A549 (cell line): ENCODE measurements around the gene ATG5. TPM values are rescaled to one million over a fixed set of nuclear protein-coding genes. Genes with fewer than 3 reads are reported as not detected.

ENCODE experiments used
- ATAC-seq, 2 experiments: fragments of 200-7000 bp in 1 of 2; fragments of >200 bp in 1 of 2; cut with Nextera tagmentation in 1 of 2; cut with Tn5 transposase in 1 of 2; 3 replicates each; pipeline versions ENCODE4 v1.8.0 to v1.9.1; 2018 to 2020; ENCODE audit warnings: mild to moderate bottlenecking in 1 of 2, moderate library complexity in 1 of 2
- CTCF ChIA-PET: fragments of 300-600 bp; sonication (Branson Sonifier 250); formaldehyde crosslinking; extraction: SDS; loops from one replicate; lab custom pipeline; 2021; ENCODE audit warnings: antibody characterized with exemption, inconsistent platforms; lab: Yijun Ruan, JAX
- POLR2A ChIA-PET: fragments of 350-600 bp; formaldehyde crosslinking; extraction: SDS; loops from one replicate; lab custom pipeline; 2021; ENCODE audit warnings: antibody characterized with exemption, inconsistent platforms; lab: Yijun Ruan, JAX
- DNase-seq, 2 experiments: peaks; one replicate each; pipeline versions ENCODE4 v3.0.0 to v3.0.0-alpha.2; 2011 to 2016; ENCODE audit warnings: low read depth in 1 of 2, low spot score in 1 of 2
- FAIRE-seq: peaks from 2 replicates; lab custom pipeline; 2011; peaks lifted over from hg19 to GRCh38; lab: Jason Lieb, UNC
- H3K27ac ChIP-seq, 2 experiments: fragments of >200 bp; sonication (Bioruptor Twin); formaldehyde crosslinking; 3 replicates each; pipeline ENCODE4 v1.5.1; 2016 to 2017
- H3K4me1 ChIP-seq: fragments of >200 bp; sonication (Bioruptor Twin); formaldehyde crosslinking; 3 replicates; pipeline ENCODE4 v1.6.1; 2016
- H3K4me2 ChIP-seq: fragments of >200 bp; sonication (Bioruptor Twin); formaldehyde crosslinking; 3 replicates; pipeline ENCODE4 v1.6.1; 2016
- H3K4me3 ChIP-seq: fragments of >200 bp; sonication (Bioruptor Twin); formaldehyde crosslinking; 3 replicates; pipeline ENCODE4 v1.5.1; 2016
- H3K9me3 ChIP-seq: fragments of >200 bp; sonication (Bioruptor Twin); formaldehyde crosslinking; 3 replicates; pipeline ENCODE4 v1.6.1; 2016
- ATOH8 ChIP-seq: fragments of 250-450 bp; sonication (Bioruptor Pico); IDR thresholded peaks from 2 replicates; pipeline ENCODE4 v1.5.0; 2020; ENCODE audit warnings: low read depth, mild to moderate bottlenecking, moderate library complexity
- CBX8 ChIP-seq: fragments of 200-600 bp; sonication (generic); IDR thresholded peaks from 2 replicates; pipeline ENCODE4 v1.6.1; 2016
- CHD2 ChIP-seq: fragments of 150-350 bp; IDR thresholded peaks from 2 replicates; pipeline ENCODE4 v1.6.1; 2014; ENCODE audit warnings: low read length; ENCODE audit not compliant: partially characterized antibody
- CHD4 ChIP-seq: fragments of 200-600 bp; sonication (generic); IDR thresholded peaks from 2 replicates; pipeline ENCODE4 v1.6.1; 2016; ENCODE audit warnings: antibody characterized with exemption, mild to moderate bottlenecking, borderline replicate concordance
- CTCF ChIP-seq: fragments of >200 bp; sonication (Bioruptor Twin); formaldehyde crosslinking; IDR thresholded peaks from 3 replicates; pipeline ENCODE4 v1.5.1; 2016
- E2F6 ChIP-seq: IDR thresholded peaks from 2 replicates; pipeline ENCODE4 v1.6.1; 2012; ENCODE audit warnings: low read depth, borderline replicate concordance
- FOSB ChIP-seq: fragments of 250-450 bp; sonication (Bioruptor Pico); IDR thresholded peaks from 2 replicates; pipeline ENCODE4 v1.5.0; 2020; ENCODE audit warnings: mild to moderate bottlenecking, moderate library complexity
- HDAC2 ChIP-seq: fragments of 200-600 bp; sonication (generic); IDR thresholded peaks from 2 replicates; pipeline ENCODE4 v1.6.1; 2016
- HEYL ChIP-seq: fragments of 250-450 bp; sonication (Bioruptor Pico); IDR thresholded peaks from 2 replicates; pipeline ENCODE4 v1.8.0; 2021; ENCODE audit warnings: mild to moderate bottlenecking, moderate library complexity
- HMGXB4 ChIP-seq: fragments of 250-450 bp; sonication (Bioruptor Pico); IDR thresholded peaks from 2 replicates; pipeline ENCODE4 v1.5.0; 2021; ENCODE audit warnings: mild to moderate bottlenecking, moderate library complexity, borderline replicate concordance
- HOXA7 ChIP-seq: fragments of 250-450 bp; sonication (Bioruptor Pico); IDR thresholded peaks from 2 replicates; pipeline ENCODE4 v1.5.0; 2020; ENCODE audit warnings: mild to moderate bottlenecking, moderate library complexity
- KDM5A ChIP-seq: fragments of 200-600 bp; sonication (generic); IDR thresholded peaks from 2 replicates; pipeline ENCODE4 v1.6.1; 2016; ENCODE audit warnings: antibody characterized with exemption, mild to moderate bottlenecking
- MAFK ChIP-seq: fragments of 450-650 bp; IDR thresholded peaks from 2 replicates; pipeline ENCODE4 v1.6.1; 2014; ENCODE audit not compliant: partially characterized antibody
- MAX ChIP-seq: IDR thresholded peaks from 2 replicates; pipeline ENCODE4 v1.6.1; 2012
- MAZ ChIP-seq: fragments of 150-350 bp; IDR thresholded peaks from 2 replicates; pipeline ENCODE4 v1.6.1; 2014; ENCODE audit warnings: antibody characterized with exemption, low read depth, low read length, borderline replicate concordance
- MYC ChIP-seq: IDR thresholded peaks from 2 replicates; pipeline ENCODE4 v1.6.1; 2012; ENCODE audit warnings: mild to moderate bottlenecking, inconsistent platforms, low read length, improper control_type of control experiment, borderline replicate concordance
- POLR2A ChIP-seq: IDR thresholded peaks from 2 replicates; pipeline ENCODE4 v1.6.1; 2012; ENCODE audit warnings: mild to moderate bottlenecking, low read length
- POLR2AphosphoS2 ChIP-seq: conservative IDR thresholded peaks from 2 replicates; pipeline ENCODE4 v1.6.1; 2012; ENCODE audit warnings: low read length, improper control_type of control experiment, inconsistent platforms
- RAD21 ChIP-seq, 2 experiments: fragments of >200 bp in 1 of 2; sonication (Bioruptor Twin) in 1 of 2; formaldehyde crosslinking in 1 of 2; IDR thresholded peaks in 1 of 2; conservative IDR thresholded peaks in 1 of 2; 2 replicates in 1 of 2; 3 replicates in 1 of 2; pipeline ENCODE4 v1.6.1; 2012 to 2018; ENCODE audit warnings: inconsistent platforms in 1 of 2
- RARB ChIP-seq: fragments of 250-450 bp; sonication (Bioruptor Pico); IDR thresholded peaks from 2 replicates; pipeline ENCODE4 v1.8.0; 2021; ENCODE audit warnings: mild to moderate bottlenecking, moderate library complexity
- RFX5 ChIP-seq: fragments of 450-650 bp; IDR thresholded peaks from 2 replicates; pipeline ENCODE4 v1.7.1; 2014; ENCODE audit warnings: antibody characterized with exemption, mild to moderate bottlenecking, moderate library complexity
- TFCP2L1 ChIP-seq: fragments of 250-450 bp; sonication (Bioruptor Pico); IDR thresholded peaks from 2 replicates; pipeline ENCODE4 v1.5.0; 2021; ENCODE audit warnings: mild to moderate bottlenecking
- ZNF302 ChIP-seq: fragments of 250-450 bp; sonication (Bioruptor Pico); IDR thresholded peaks from 2 replicates; pipeline ENCODE4 v1.9.0; 2021; ENCODE audit warnings: inconsistent platforms, mild to moderate bottlenecking, moderate library complexity
- WGBS: methylation state at CpG from one replicate; pipeline ENCODE4 v1.1.6; 2017; ENCODE audit errors: missing lambda C conversion rate; 5-methylcytosine and 5-hydroxymethylcytosine counted together
- polyA plus RNA-seq, 4 experiments: library from polyadenylated mRNA; depleted of rRNA in 3 of 4; stranded (reverse); fragments of >200 nt; fragmentation: RNase III in 1 of 4; extraction: RNeasy Plus Mini Kit Qiagen cat#74134 plus additional on column Dnase treatment in 1 of 4; gene quantifications; 2 replicates in 3 of 4; 3 replicates in 1 of 4; pipeline ENCODE4 v1.2.3, GENCODE V29; 2011 to 2017

ATG5 gene
- polyA plus RNA-seq, 2 of the 4 experiments (the other 2 are of a cell fraction): 26.6 to 53.5 TPM

GRCh38 chr6:106183430-106183829, 142.1 kb downstream of the ATG5 start (continued):
- TF ChIP-seq MAZ: no peak
- TF ChIP-seq MAX: no peak
- TF ChIP-seq HDAC2: no peak
- TF ChIP-seq ZNF302: no peak
- no peak for TF ChIP-seq KDM5A
- TF ChIP-seq, all 56 proteins: peak for 0

- POLR2A ChIA-PET: interaction anchor here (0.6 kb wide), 1 partner anchor 1137 kb away, joined by 7 read pairs; no protein-coding TSS in a partner anchor
- 90% methylated on average over 5 of the region's 5 CpGs for WGBS
These were observed 143.1 kb downstream of the ATG5 start for GRCh38 chr6:106182455-106182854.

GRCh38 chr6:106181664-106182418, 143.7 kb downstream of the ATG5 start:
- CTCF ChIA-PET: interaction anchor here (0.9 to 1.4 kb wide), 2 partner anchors 42 to 698 kb away, joined by 3 to 6 read pairs; no protein-coding TSS in a partner anchor
- Histone ChIP-seq H3K4me2 (peak overlapping the region; percentile 39; the same call in 2 of the 3 replicates), H3K4me3 (no peak overlapping the region), H3K27ac (peak overlapping the region in 1 of 2 experiments; percentile 39; a peak in 1 of 6 replicates), H3K9me3 (no peaks in the 10 kb centered on the region), H3K4me1 (peaks cover 18% of the 10 kb centered on the region)
- TF ChIP-seq POLR2AphosphoS2: no peak
- TF ChIP-seq RARB (CRISPR knock-in tag): no peak
- no peak for TF ChIP-seq FOSB (CRISPR knock-in tag)
- no peak for TF ChIP-seq MAZ
- no peak for TF ChIP-seq POLR2A
- TF ChIP-seq CTCF: no peak
- no peak for TF ChIP-seq RAD21 (conservative IDR thresholded peaks at IDR 0.05 in 1 of 2, IDR thresholded peaks at IDR 0.05 in 1 of 2)
- no peak for TF ChIP-seq ZNF302
- 46% methylated on average over 3 of the region's 3 CpGs for WGBS
- POLR2A ChIA-PET: no interaction called here
- DNase-seq (peak in 1 of 2 experiments; percentile 17), FAIRE-seq (no peak), ATAC-seq (peak; percentile 39 to 87; a peak in 5 of 6 replicates)

More at GRCh38 chr6:106182455-106182854, 143.1 kb downstream of the ATG5 start:
- CTCF ChIA-PET: interaction anchor here (0.9 to 1.4 kb wide), 3 partner anchors 41 to 698 kb away, joined by 3 to 6 read pairs (median 3); no protein-coding TSS in a partner anchor
- TF ChIP-seq MAFK (no peak), TFCP2L1 (CRISPR knock-in tag) (no peak)
- H3K4me1 ChIP-seq: peaks cover 18% of the 10 kb centered on the region
- no peak overlapping the region for H3K4me3 ChIP-seq
- ATAC-seq (peak in 1 of 2 experiments; percentile 27; a peak in 2 of 6 replicates), DNase-seq (no peak), FAIRE-seq (no peak)
- peak overlapping the region; percentile 39; the same call in 2 of the 3 replicates for H3K4me2 ChIP-seq
- no peaks in the 10 kb centered on the region for H3K9me3 ChIP-seq
- no peak overlapping the region for H3K27ac ChIP-seq

GRCh38 chr6:106180208-106180607, 145.4 kb downstream of the ATG5 start:
- no peak overlapping the region for H3K27ac ChIP-seq
- FAIRE-seq (no peak), DNase-seq (no peak), ATAC-seq (no peak)
- ChIA-PET POLR2A (no interaction called here), CTCF (no interaction called here)
- no peak for TF ChIP-seq CBX8
- no peak for TF ChIP-seq MYC
- TF ChIP-seq CHD4: no peak
- no peak for TF ChIP-seq HMGXB4
- TF ChIP-seq E2F6: no peak
- TF ChIP-seq RARB (CRISPR knock-in tag): no peak
- TF ChIP-seq CHD2: no peak
- no peak for TF ChIP-seq ATOH8 (CRISPR knock-in tag)
- TF ChIP-seq HOXA7 (CRISPR knock-in tag): no peak
- no peak for TF ChIP-seq HEYL (CRISPR knock-in tag)
- no peak for TF ChIP-seq CTCF
- TF ChIP-seq RFX5: no peak
- peaks cover 18% of the 10 kb centered on the region for H3K4me1 ChIP-seq
- H3K9me3 ChIP-seq: no peaks in the 10 kb centered on the region
- 84% methylated on average over 4 of the region's 4 CpGs for WGBS
- H3K4me2 ChIP-seq: no peak overlapping the region
- no peak overlapping the region for H3K4me3 ChIP-seq
